ENCODE measurements around the gene GPATCH3. TPM values are rescaled to one million over a fixed set of nuclear protein-coding genes. Genes with fewer than 3 reads are reported as not detected.

GPATCH3 gene
- total RNA-seq, 2 donors from 2014 or later, result 9.2 to 28.2 TPM

DNA sequence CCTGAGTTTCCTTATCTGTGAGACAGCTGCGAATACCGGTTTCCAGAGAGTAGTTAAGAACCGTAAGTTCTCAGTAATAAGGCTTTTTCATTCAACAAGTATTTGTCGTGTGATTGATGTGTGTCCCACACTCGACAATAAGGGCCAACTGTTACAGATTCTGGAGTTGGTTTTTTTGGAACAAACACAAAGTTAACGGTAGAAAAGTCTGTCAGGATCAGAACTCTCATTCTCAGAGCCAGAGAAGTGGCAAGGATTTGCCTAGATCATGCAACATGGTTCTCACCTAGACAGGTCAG lies 22.1 kb upstream of the GPATCH3 start:
- WGBS, result 20% methylated on average over 6 of the region's 6 CpGs
- Histone ChIP-seq H3K4me1 (replicated peaks) (no peaks in the 10 kb centered on the region), H3K36me3 (peaks cover 0 to 4% of the 10 kb centered on the region in 2 donors), H3K4me3 (peak overlapping the region; percentile 90 to 100), H3K9me3 (no peaks in the 10 kb centered on the region), H3K27me3 (replicated peaks; ENCODE audit: insufficient read depth) (no peaks in the 10 kb centered on the region), H3K27ac (peak overlapping the region in 1 of 2 donors; percentile 82)
- no peak for TF ChIP-seq POLR2A (IDR thresholded peaks at IDR 0.05)
- no peak for TF ChIP-seq POLR2AphosphoS5 (IDR thresholded peaks at IDR 0.05)
- TF ChIP-seq, protein P1, sequence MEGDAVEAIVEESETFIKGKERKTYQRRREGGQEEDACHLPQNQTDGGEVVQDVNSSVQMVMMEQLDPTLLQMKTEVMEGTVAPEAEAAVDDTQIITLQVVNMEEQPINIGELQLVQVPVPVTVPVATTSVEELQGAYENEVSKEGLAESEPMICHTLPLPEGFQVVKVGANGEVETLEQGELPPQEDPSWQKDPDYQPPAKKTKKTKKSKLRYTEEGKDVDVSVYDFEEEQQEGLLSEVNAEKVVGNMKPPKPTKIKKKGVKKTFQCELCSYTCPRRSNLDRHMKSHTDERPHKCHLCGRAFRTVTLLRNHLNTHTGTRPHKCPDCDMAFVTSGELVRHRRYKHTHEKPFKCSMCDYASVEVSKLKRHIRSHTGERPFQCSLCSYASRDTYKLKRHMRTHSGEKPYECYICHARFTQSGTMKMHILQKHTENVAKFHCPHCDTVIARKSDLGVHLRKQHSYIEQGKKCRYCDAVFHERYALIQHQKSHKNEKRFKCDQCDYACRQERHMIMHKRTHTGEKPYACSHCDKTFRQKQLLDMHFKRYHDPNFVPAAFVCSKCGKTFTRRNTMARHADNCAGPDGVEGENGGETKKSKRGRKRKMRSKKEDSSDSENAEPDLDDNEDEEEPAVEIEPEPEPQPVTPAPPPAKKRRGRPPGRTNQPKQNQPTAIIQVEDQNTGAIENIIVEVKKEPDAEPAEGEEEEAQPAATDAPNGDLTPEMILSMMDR (IDR thresholded peaks at IDR 0.05), result no peak
- intact Hi-C loops (cut with DNase I), result no loop called here
- DNase-seq (ENCODE audit: low spot score), result no peak

DNA sequence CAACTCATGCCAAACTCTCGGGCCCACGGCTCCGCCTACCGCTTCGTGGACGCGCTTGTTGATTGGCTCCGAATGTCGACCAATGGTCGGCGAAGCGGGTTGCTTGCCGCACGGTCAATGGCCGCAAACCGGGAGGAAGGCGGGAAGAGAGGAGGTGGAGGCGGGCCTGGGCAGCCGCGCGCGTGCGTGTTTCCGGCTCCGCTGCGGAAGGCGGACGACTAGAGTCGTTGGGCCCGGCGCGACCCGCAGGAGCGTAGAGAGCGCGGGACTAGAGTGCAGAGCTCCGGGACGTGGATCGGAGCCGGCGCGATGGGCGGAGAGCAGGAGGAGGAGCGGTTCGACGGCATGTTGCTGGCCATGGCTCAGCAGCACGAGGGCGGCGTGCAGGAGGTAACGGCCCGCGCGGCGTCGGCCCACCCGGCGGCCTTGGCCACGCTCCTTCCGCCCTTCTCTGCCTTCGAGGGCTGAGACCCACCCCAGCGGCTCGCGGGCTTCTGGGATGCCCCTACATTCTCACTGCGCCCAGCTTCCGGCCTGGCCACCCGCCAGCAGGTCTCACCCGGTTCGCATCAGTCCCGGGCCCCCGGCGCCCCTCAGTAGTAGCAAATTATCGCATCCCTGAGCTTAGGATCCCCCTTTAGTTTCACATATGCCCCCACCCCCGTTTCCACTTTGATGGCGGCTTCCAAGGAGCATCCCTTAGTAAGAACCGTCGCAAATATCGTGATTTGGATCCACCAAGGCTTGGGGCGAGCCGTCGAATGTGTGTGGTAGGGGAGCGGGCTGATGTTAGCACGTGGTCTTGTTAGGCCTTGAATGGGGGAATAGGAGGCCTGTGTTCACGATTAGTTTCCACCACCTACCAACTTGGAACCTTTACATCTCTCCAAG lies 21.5 kb upstream of the GPATCH3 start, which contains the start of gene NUDC:
Gene NUDC (plus strand): TSS at position 204 of the 891 bp plus-strand sequence. CDS start 106 bp downstream, at position 310.
- Histone ChIP-seq H3K27me3 (replicated peaks; ENCODE audit: insufficient read depth) (no peaks in the 10 kb centered on the region), H3K27ac (peak within 1 kb of the TSS; percentile 82), H3K4me1 (replicated peaks) (no peaks in the 10 kb centered on the region), H3K4me3 (peak within 1 kb of the TSS; percentile 90 to 100), H3K36me3 (peaks cover 0 to 4% of the 10 kb centered on the region in 2 donors), H3K9me3 (no peaks in the 10 kb centered on the region)
- under 1% methylated on average over 83 of the region's 83 CpGs for WGBS
- peak; percentile 97 for DNase-seq (ENCODE audit: low spot score)
- TF ChIP-seq POLR2AphosphoS5 (IDR thresholded peaks at IDR 0.05) (peak; percentile 99), POLR2A (IDR thresholded peaks at IDR 0.05) (peak; percentile 85)
- TF ChIP-seq, protein P1 (IDR thresholded peaks at IDR 0.05), result peak in 1 of 4 experiments; percentile 38
- intact Hi-C loops (cut with DNase I), result no loop called here

DNA sequence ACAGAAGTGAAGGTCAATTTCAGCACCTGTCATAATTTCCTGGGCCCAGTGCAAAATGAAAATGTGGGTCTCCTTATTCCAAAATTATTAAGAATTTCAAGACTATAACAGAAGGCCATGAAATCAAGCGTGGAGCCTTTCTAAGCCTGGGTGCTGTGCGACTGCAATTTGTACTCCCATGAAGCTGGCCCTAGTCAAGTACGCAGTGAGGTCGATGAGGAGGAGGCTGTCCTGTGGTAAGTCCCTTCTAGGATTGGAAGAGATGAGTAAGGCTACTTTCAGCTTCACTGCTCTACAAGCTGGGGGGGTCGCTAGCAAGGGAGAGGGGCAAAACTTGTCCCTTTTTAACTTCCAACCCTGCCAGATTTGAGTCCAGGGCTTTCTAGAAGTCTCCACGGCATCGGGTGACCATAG lies 20.9 kb upstream of the GPATCH3 start:
- H3K9me3 ChIP-seq, result no peaks in the 10 kb centered on the region
- peaks cover 0 to 4% of the 10 kb centered on the region in 2 donors for H3K36me3 ChIP-seq
- H3K27me3 ChIP-seq (replicated peaks; ENCODE audit: insufficient read depth), result no peaks in the 10 kb centered on the region
- no peaks in the 10 kb centered on the region for H3K4me1 ChIP-seq (replicated peaks)
- H3K27ac ChIP-seq, result peak overlapping the region; percentile 82
- WGBS, result 7% methylated on average over 7 of the region's 7 CpGs
- intact Hi-C loops (cut with DNase I), result no loop called here
- H3K4me3 ChIP-seq, result peak overlapping the region; percentile 90 to 100
- DNase-seq (ENCODE audit: low spot score), result peak; percentile 6
- TF ChIP-seq POLR2AphosphoS5 (IDR thresholded peaks at IDR 0.05) (no peak), POLR2A (IDR thresholded peaks at IDR 0.05) (no peak)
- TF ChIP-seq, protein P1 (IDR thresholded peaks at IDR 0.05), result no peak

DNA sequence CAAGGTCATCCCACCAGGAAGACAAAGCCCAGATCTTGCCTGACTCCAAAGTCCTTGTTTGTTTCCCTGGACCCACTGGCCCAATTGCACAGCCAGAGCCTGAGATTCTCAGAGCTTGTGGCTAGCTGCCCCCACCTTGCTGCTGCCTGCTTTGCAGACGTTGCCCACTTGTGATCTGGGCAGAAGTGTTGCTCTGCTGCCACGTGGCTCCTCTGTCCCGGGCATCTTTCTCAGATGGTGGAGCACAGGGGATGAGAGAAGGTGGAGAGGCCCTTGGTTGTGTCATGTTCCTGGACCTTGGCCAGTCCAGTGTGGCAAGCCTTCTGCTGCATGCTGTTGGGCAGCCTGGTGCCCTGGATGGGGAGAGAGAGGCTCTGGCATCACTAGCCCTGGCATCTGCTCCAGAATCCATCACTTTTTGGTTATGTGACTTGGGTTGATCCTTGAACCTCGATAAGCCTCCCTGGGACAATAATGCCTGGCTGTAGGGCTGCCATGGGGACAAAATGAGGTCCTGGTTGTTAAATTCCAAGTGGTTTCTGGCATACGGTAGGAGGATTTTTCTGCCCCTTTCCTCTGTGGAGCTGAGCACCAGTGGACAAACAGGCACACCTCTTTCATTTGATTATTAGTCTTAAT lies 15.1 kb upstream of the GPATCH3 start:
- Histone ChIP-seq H3K9me3 (no peaks in the 10 kb centered on the region), H3K27me3 (replicated peaks; ENCODE audit: insufficient read depth) (no peaks in the 10 kb centered on the region), H3K4me3 (no peak overlapping the region), H3K4me1 (replicated peaks) (no peaks in the 10 kb centered on the region), H3K36me3 (no peaks in the 10 kb centered on the region), H3K27ac (no peak overlapping the region)
- DNase-seq (ENCODE audit: low spot score), result no peak
- no peak for TF ChIP-seq POLR2AphosphoS5 (IDR thresholded peaks at IDR 0.05)
- TF ChIP-seq POLR2A (IDR thresholded peaks at IDR 0.05), result no peak
- TF ChIP-seq, protein P1 (IDR thresholded peaks at IDR 0.05), result no peak
- intact Hi-C loops (cut with DNase I), result no loop called here
- WGBS, result 69% methylated on average over 5 of the region's 5 CpGs

Measured in prostate gland (tissue), 2 donors.